ENCODE data around the gene ELF4. TPM values are rescaled to one million over a fixed set of nuclear protein-coding genes. Genes with fewer than 3 reads are reported as not detected.

Gene ELF4
- total RNA-seq, 1 experiment from 2014 or later = 6.3 TPM

DNA sequence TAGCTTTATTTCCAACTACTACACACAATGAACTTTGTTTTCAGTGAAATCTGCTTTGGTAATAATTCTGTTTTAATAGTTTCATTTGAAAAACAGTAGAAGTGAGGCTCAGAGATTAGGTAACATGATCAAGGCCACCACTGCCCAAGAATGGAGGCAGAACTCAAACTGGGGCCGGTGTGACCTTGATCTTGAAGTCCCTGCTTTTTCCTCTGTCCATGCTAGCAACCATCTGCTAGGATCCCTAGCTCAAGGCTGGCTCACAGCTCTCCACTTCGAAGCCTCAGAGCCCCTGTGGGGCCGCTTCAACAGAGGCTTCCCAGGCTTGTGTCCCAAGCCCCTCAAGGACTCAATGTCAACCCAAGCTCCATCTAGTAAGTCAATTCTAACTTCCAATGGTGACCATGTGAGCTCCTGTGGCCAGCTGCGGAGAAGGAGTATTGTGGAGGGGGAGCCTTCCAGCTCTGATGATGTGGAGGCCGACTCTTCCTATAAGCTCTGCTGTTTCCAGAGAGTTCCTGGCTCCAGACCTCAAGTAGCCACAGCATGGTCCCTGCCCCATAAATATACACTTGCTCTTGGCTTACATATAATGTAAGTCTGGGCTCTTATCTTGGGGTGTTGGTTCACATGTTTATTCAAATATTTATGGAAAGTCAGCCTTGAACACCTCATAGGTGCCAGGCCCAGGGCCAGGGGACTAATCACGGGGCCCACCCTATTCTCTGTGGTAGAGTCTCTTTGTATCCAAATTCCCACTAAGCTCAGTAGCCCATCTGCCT, 14.9 kb downstream of the ELF4 start:
- no peaks in the 10 kb centered on the region for H3K9me3 ChIP-seq
- no peak for DNase-seq
- H3K27me3 ChIP-seq = no peaks in the 10 kb centered on the region
- H3K4me3 ChIP-seq = no peak overlapping the region
- no peaks in the 10 kb centered on the region for H3K36me3 ChIP-seq

DNA sequence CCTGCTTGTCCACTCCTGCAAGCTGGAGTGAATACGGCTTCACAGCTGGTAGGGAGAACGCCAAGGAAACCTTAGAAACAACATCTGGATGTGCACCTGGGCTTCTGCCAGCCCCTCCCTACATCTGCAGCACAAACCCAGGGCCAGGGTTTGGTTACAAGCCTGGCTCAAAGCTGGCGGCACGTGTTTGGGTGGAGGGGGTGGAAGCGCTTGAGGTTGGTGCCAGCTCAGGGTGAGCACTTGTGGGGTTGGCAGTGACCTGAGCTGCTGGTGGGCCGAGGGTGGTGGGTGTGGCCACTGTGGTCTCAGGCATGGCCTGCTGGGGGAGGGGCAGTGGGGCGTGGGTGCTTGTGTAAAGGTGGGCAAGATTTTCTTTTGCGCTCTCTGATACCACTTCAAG, 15.6 kb downstream of the ELF4 start:
- Histone ChIP-seq H3K27me3 (no peaks in the 10 kb centered on the region), H3K9me3 (no peaks in the 10 kb centered on the region), H3K4me3 (no peak overlapping the region), H3K36me3 (no peaks in the 10 kb centered on the region)
- no peak for DNase-seq

DNA sequence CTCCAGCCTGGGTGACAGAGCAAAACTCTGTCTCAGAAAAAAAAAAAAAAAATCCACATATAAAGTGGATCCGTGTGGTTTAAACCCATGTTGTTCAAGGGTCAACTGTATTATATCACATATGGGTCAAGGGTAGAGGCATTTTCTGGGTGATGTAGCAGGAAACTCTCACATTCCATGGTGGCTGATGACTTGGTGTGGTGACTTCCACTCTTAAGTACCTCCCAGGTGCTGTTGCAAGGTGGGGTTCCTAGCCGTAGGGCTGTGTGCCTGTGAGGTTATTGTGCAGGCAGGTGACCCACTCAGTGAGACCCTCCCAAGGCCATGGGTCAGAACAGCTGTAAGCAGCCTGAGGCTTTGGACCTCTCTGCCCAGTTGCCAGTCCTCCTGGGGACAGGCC, 17.0 kb downstream of the ELF4 start:
- DNase-seq = no peak
- H3K36me3 ChIP-seq = no peaks in the 10 kb centered on the region
- no peak overlapping the region for H3K4me3 ChIP-seq
- H3K27me3 ChIP-seq = no peaks in the 10 kb centered on the region
- no peaks in the 10 kb centered on the region for H3K9me3 ChIP-seq

DNA sequence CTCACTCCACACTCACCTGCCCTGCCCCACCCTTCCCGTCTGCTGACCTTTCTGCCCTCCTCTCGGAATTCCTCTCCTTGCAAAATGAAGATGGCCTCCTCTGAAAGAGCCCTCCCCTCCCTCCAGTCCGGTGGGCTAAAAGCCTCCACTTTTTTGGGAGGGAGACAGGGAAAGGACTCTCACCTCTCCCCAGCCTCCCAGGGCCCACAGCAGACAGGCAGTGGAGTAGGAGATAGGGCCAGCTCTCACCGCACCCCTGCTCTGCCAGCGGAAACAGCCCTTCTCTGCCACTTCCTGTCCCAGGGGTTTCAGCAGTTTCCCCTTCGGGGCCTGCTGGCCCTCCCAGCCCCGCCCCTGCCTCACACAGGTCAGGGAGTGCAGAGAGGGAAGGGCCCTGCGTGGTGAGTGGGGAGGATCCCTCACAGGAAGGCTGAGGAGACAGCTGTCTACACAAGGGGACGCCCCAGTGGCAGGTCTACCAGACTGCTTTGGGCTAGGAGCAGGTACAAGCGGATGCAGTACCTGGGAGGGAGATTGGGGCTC, 18.2 kb downstream of the ELF4 start:
- H3K36me3 ChIP-seq = no peaks in the 10 kb centered on the region
- H3K9me3 ChIP-seq = no peaks in the 10 kb centered on the region
- no peak overlapping the region for H3K4me3 ChIP-seq
- no peaks in the 10 kb centered on the region for H3K27me3 ChIP-seq
- no peak for DNase-seq

DNA sequence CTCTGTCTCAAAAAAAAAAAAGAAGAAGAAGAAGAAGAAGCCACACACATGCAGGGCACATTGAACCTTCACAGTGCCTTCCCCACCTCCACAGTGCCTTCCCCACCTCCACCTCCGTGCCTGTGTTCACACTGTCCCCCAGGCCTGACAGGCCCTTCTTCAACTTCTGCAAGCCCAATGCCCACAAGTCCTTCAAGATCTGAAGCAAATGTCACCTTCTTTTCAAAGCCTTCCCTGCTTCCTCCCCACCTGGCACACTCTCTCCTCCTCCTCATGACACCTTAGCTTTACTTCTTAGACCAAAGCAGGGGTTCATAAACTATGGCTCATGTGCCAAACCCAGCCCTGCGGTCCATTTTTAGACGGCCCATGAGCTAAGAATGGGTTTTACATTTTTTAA, 19.9 kb downstream of the ELF4 start:
- Histone ChIP-seq H3K36me3 (no peaks in the 10 kb centered on the region), H3K27me3 (no peaks in the 10 kb centered on the region), H3K9me3 (no peaks in the 10 kb centered on the region), H3K4me3 (no peak overlapping the region)
- no peak for DNase-seq

DNA sequence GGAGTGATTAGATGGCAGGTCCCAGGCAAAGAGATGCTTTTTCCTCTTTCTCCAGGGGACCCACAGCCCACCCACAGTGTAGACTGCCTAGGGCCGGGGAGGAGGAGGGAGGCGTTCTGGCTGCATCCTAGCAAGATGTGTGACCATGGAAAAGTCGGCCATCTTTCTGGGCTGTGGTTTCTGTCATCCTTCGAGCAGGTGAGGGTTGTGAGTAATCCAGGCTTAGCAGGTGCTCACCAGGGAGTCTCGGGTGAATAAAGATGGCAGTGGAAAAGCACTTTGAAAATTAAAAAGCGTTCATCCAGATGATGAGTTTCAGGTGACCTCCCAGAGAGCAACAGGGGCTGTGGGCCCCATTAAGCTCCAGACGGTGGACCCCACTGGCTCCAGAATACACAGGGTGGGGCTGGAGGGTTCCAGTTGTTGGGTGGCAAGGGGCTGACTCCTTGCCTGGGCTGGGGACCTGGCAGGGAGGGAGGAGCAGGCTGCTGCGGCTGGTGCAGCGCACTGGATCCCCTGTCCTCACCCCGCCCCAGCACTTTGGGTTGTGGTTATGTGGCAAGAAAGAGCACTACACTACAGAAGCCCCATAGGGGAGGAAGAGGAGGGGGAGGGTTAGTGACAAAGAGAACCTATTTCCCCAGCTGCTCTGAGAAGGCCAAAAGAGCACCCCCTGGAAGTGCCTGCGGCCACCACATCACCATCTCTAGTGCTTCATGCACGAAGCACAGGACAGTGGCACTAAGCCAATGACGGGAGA, 23.7 kb downstream of the ELF4 start:
- H3K9me3 ChIP-seq = no peaks in the 10 kb centered on the region
- H3K27me3 ChIP-seq = no peaks in the 10 kb centered on the region
- no peak for DNase-seq
- H3K4me3 ChIP-seq = no peak overlapping the region
- no peaks in the 10 kb centered on the region for H3K36me3 ChIP-seq

DNA sequence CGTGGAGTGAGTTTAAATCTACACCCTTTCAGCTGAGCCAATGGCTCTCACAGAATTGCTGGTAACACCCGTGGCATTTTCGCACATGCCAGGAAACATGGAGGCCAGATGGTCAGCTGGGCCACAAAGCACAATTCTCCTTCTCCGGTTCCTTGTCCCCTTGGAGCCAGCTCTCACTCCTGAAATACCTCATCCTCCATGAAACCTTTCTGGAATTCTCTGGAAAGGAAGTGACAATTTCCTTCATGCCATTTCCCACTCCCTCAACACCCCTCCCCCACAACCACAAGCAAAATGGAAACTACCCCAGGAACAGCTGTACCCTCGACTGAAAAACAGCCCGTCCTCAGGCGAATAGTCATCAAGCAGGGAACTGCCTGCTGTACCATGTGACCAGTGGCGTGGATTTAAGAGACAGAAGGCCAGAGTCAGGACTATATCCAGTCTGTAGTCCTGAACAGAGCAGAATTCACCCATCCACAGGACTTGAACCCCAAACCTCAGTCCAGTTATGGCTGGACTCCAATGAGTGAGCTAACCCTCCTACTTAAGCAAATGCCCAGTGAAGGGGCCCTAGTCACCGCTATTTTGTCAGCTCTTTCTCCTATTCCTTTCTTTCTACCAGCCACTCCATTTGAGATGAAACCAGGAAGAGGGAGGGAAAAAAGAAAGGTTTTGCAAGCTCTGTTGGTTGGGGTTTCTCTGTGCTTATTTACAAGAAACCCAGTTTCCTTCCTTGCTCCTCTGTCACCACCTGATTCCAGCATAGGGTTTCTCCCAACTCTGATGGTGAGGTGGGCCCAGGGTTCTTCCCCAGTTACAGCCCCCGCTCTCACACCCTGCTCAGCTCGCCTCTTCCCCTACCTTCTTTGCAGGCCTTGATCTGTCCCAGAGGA, 24.5 kb downstream of the ELF4 start:
- no peak overlapping the region for H3K4me3 ChIP-seq
- DNase-seq = no peak
- no peaks in the 10 kb centered on the region for H3K27me3 ChIP-seq
- H3K36me3 ChIP-seq = no peaks in the 10 kb centered on the region
- H3K9me3 ChIP-seq = no peaks in the 10 kb centered on the region

DNA sequence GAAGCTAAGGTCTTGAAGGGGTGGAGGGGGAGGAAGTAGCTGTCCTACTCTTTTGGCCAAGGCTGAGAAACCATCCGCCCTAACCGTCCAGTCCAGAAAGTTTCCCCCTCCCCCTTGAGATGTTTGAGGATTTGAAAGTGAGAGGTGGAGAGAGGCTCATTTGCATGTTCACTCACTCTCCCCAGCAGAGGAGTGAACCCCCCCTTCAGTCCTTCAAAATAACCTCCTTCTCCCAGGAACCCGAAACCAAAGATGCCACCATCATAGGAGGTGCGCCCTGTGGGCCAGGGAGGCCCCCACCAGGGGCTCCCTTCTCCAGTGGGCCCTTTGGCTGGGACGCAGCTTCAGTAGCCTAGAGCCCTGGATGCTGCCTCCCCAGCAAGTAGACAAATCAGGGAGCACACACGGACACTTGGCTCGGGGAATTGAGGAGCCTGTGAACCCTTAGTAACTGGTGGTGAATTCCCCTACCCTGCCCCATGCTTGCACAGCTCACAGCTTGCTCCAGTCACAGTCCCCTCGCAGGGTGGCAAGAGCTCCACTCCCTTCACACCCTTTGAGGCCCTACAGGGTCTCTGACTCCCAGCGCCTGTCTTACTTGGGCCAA, 25.6 kb downstream of the ELF4 start:
- H3K9me3 ChIP-seq = no peaks in the 10 kb centered on the region
- H3K36me3 ChIP-seq = no peaks in the 10 kb centered on the region
- DNase-seq = no peak
- no peak overlapping the region for H3K4me3 ChIP-seq
- H3K27me3 ChIP-seq = no peaks in the 10 kb centered on the region

DNA sequence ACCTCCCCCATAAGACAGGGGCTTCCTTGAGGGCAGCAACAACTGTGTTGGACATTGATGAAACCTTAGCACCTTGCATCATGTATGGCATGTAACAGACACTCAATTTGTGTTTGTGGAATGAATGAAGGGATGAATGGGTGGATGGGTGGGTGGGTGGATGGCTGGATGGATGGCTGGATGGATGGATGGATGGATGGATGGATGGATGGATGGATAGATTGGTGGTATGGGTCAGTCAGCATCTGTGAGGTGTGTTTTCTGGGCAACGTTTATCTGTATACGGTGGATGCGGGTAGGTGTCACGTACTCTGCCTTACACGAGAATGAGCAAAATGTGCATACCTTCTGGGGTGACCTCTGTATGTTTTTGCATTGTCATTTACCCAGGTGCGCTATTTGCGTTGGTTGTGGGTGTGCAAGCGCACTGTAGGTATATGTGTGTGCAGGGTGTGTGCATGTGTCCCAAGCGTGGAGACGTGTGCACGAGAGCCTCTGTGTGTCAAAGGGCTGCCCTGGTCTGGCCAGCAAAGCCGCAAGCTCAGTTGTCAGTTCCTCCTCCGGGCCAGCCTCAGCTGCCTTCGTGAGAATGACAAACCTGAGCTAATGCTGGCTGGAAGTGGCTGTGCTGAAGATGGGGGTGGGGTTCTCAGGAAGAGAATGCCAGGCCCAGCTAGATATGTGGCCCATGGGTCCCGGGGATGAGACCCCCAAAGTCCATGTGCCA, 26.5 kb downstream of the ELF4 start:
- no peaks in the 10 kb centered on the region for H3K9me3 ChIP-seq
- DNase-seq = no peak
- no peaks in the 10 kb centered on the region for H3K27me3 ChIP-seq
- H3K36me3 ChIP-seq = no peaks in the 10 kb centered on the region
- no peak overlapping the region for H3K4me3 ChIP-seq

DNA sequence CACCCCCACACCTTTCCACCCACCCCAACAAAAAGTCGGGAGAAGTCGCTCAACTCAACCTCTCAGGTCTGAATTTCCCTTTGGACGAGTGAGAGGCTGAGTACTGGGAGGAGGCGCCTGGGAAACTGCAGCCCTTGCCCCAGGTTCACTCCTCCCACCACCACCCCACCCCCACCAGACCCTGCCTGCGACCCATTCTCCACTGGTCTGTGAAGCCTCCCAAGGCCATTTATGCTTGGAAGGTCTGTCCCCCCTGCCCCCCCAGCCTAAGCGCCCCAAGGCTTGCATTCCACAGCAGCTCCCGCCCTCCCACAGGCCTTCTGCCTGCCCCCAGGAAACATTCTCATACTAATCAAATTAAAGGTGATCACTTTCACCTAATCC, 27.2 kb downstream of the ELF4 start:
- Histone ChIP-seq H3K9me3 (no peaks in the 10 kb centered on the region), H3K36me3 (no peaks in the 10 kb centered on the region)

DNA sequence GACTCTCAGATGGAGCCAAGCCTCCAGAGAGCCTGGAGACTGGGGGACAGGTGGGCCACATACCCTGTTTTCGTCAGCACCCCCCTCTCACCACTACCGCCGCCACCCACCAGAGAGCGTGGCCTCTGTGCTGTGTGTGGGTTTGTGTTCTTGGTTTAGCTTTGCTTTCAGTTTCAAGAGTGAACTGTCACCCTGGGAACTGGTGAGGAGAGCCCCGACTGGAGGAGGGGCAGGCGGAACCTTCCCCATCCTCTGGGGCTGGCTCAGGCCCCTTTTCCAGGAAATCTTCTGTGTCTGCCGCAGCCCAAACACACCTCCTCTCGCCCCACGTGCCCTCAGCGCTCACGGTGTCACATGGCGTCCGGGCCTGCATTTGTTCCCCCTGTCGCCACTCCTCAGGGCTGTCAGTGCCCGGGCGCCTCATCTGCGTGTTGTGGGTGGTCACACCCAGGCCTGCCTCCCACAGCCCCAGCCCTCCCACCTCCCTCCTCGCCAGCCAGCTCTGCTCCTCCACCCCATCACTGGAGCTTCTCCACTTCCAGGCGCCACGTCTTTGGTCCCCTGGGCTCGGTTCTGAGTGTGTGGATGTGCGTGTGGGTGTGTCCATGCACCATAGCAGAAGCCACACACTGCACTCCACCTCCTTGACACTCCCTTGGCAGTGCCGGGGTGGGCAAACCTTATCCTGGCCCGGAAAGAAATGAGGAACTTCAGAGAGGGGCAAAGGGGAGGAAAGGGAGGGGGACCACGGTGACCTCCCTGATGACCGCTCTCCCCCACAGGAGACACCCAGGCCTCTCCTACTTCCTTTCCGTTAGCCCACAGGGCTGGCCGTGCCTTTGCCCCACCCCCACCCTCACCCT, 27.8 kb downstream of the ELF4 start:
- no peak overlapping the region for H3K4me3 ChIP-seq
- H3K9me3 ChIP-seq = no peaks in the 10 kb centered on the region
- DNase-seq = no peak
- no peaks in the 10 kb centered on the region for H3K36me3 ChIP-seq
- no peaks in the 10 kb centered on the region for H3K27me3 ChIP-seq

More for the DNA sequence above, 27.2 kb downstream of the ELF4 start:
- Histone ChIP-seq H3K4me3 (no peak overlapping the region), H3K27me3 (no peaks in the 10 kb centered on the region)
- DNase-seq = no peak

DNA sequence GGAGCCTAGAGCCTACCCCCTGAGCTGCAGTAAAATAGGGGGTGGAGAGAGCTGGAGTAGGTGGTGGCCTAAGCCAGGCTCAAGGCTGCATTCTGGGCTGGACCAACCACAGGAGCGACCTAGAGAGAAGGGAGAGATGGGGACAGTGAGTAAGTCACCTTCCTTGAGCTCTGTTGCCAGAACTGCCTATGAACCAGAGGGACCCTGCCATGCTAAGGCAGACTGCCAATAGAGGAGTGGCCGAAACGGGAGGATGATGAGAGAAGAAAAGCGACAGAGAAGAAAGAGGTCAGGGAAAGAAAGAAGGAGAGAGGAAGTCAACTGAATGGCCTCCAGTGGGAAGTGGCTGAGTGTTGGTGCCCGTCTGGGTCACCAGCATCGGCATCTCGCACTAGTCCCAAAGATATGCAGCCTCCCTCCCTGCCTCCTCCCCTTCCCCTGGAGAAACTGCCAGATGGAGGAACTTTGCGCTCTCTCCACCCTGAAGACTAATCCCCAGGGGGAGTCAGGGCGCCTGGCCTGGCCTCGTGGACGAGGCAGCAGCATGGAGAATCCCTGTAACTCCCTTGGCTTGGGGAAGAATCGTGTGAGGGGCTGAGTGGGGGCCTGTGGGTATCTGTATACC, 28.8 kb downstream of the ELF4 start:
- Histone ChIP-seq H3K27me3 (no peaks in the 10 kb centered on the region), H3K4me3 (no peak overlapping the region), H3K9me3 (no peaks in the 10 kb centered on the region), H3K36me3 (no peaks in the 10 kb centered on the region)
- no peak for DNase-seq

DNA sequence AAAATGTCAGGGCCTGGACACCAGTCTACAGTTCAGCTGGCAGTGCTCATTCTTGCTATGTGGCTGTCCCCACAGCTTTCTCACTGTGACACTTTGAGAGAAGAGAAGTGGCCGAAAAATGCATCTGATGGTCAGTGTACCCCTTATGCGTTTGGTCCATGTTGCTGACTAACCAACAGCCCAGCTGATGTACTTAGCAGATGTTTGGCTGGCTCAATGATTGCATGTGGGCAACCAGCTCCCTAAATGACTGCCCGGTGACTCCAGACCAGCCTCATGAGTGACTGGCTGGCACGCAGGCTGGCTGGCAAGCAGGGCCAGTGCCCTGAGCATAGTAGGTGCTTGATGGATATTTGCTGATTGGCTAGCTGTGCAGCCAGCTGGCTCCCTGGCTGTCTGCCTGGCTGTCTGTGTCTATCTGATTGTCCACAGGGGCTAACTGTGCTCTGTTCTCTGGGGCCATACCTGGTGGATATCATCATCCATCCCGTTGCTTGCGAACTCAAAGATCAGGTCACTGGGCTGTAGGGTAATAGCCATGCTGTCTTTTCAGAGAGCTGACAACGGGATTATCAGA, 29.4 kb downstream of the ELF4 start:
- no peaks in the 10 kb centered on the region for H3K27me3 ChIP-seq
- no peaks in the 10 kb centered on the region for H3K36me3 ChIP-seq
- peak; percentile 16 for DNase-seq
- no peaks in the 10 kb centered on the region for H3K9me3 ChIP-seq
- no peak overlapping the region for H3K4me3 ChIP-seq

DNA sequence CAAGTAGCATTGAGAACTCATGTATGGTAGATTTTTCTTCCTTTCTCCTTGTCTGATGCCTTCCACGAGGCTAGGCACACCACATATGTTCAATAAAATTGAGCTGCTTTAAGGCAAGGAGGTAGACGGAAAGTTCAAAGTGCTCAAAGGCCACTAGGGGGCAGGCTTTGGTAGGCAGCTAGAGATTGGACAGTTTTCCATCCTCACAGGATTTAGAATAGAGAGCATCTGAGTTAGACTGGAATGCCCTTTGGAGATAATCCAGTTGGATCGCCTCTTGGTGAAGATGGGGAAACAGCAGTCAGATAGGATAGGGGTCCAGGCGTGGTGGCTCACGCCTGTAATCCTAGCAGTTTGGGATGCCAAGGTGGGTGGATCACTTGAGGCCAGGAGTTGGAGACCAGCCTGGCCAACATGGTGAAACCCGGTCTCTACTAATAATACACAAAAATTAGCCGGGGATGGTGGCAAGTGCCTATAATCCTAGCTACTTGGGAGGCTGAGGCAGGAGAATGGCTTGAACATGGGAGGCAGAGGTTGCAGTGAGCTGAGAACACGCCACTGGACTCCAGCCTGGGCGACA, 30.4 kb downstream of the ELF4 start:
- Histone ChIP-seq H3K36me3 (no peaks in the 10 kb centered on the region), H3K9me3 (no peaks in the 10 kb centered on the region), H3K27me3 (no peaks in the 10 kb centered on the region), H3K4me3 (no peak overlapping the region)
- peak; percentile 61 for DNase-seq

Measured in MG63 (cell line).